Measurements from ENCODE around the gene CFL1.

DNA sequence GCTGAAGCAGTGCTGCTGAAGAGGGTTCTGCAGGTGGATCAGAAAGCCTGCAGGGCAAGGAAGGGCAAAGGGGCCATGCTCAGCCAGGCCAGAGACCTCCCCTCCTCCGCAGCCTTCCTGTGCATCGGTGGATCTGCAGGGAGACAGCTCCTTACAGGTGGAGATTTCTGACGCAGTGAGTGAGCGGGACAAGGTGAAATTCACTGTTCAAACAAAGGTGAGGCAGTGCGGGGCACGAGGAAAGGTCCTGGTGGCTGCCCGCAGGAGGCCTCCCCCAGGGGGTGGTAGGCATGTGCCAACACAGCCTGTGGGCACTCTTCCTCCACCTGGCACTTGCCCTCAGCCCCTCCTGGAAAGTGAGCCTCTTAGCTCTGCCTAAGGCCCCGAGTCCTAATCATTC is 8.6 kb downstream of the CFL1 start:
- TF ChIP-seq, protein P1, sequence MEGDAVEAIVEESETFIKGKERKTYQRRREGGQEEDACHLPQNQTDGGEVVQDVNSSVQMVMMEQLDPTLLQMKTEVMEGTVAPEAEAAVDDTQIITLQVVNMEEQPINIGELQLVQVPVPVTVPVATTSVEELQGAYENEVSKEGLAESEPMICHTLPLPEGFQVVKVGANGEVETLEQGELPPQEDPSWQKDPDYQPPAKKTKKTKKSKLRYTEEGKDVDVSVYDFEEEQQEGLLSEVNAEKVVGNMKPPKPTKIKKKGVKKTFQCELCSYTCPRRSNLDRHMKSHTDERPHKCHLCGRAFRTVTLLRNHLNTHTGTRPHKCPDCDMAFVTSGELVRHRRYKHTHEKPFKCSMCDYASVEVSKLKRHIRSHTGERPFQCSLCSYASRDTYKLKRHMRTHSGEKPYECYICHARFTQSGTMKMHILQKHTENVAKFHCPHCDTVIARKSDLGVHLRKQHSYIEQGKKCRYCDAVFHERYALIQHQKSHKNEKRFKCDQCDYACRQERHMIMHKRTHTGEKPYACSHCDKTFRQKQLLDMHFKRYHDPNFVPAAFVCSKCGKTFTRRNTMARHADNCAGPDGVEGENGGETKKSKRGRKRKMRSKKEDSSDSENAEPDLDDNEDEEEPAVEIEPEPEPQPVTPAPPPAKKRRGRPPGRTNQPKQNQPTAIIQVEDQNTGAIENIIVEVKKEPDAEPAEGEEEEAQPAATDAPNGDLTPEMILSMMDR (IDR thresholded peaks at IDR 0.05): no peak
- no peak for TF ChIP-seq EP300 (IDR thresholded peaks at IDR 0.05)
- TF ChIP-seq POLR2A (IDR thresholded peaks at IDR 0.05): no peak

All from ovary (tissue), 3 donors.